Measurements from ENCODE around the gene HSPD1.
"Not testable (repeated sequence)": the region's sequence is repeated elsewhere in the genome, so short reads cannot be mapped to it uniquely, and the experiment has no call there.

HSPD1 gene

DNA sequence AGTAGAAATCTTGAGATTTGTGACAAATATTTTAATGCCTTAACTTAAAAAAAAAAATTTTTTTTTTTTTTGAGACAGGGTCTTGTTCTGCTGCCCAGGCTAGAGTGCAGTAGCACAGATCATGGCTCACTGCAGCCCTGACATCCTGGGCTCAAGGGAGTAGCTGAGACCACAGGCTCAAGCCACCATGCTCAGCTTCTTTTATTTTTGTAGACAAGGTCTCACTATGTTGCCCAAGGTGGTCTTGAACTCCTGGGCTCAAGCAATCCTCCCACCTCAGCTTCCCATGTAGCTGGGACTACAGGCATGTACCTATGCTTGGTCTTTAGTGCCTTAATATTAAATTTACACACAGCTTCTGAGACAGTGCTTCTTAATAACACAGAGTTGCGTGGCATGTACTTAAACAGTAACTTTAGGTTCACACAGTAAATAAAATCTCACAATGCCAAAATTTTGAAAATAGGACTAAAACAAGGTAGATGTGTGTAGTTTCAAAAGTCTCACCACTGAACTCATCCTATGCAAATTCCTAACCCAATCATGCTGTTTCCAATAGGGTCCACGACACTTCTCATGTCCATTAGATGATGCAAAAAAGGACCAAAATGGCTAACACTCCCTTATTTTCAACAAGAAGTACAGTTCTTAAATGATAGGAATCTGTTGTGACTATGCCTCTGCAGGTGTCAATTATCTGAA lies 4.1 kb downstream of the HSPD1 start:
- no peak for DNase-seq

DNA sequence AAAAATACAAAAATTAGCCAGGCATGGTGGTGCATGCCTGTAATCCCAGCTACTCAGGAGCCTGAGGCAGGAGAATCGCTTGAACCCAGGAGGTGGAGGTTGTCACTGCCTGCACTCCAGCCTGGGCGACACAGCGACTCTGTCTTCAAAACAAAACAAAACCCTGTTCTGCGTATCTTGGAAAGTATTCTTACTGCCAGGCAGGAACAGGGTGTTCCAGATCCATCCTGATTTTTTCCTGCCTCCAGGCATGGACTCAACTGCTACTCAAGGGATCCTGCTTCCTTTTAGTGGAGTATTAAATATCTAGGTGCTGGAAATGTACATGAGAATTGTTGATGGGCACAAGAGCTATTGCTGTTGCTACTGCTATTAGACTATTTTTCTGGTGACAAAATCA lies 12.3 kb downstream of the HSPD1 start:
- DNase-seq = no peak

DNA sequence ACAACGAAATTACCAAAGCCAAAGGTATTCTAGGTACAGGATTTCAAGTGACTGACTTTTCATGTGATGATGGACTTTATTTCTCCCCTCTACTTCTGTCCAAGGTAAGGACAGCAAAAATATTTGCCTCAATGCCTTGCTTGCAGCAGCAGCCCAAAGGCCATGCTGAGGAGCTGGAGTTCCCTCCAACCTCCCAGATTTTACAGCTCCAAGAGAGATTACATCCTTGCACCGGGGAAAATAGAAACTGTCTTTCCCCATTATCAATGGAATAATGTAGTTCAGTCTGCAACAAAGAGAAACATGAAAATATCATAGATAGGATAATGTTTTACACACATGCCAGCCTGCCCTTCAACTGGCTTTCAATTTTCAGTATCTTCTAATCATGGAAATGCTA lies 13.5 kb downstream of the HSPD1 start:
- no peak for DNase-seq

DNA sequence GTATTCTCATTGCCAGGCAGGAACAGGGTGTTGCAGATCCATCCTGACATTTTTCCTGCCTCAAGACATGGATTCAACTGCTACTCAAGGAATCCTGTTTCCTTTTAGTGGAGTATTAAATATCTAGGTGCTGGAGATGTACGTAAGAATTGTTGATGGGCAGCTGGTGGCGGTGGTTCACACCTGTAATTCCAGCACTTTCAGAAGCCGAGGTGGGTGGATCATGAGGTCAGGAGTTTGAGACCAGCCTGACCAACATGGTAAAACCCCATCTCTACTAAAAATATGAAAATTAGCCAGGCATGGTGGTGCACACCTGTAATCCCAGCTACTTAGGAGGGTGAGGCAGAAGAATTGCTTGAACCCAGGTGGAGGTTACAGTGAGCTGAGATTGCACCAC lies 15.4 kb downstream of the HSPD1 start:
- DNase-seq = not testable (repeated sequence)

DNA sequence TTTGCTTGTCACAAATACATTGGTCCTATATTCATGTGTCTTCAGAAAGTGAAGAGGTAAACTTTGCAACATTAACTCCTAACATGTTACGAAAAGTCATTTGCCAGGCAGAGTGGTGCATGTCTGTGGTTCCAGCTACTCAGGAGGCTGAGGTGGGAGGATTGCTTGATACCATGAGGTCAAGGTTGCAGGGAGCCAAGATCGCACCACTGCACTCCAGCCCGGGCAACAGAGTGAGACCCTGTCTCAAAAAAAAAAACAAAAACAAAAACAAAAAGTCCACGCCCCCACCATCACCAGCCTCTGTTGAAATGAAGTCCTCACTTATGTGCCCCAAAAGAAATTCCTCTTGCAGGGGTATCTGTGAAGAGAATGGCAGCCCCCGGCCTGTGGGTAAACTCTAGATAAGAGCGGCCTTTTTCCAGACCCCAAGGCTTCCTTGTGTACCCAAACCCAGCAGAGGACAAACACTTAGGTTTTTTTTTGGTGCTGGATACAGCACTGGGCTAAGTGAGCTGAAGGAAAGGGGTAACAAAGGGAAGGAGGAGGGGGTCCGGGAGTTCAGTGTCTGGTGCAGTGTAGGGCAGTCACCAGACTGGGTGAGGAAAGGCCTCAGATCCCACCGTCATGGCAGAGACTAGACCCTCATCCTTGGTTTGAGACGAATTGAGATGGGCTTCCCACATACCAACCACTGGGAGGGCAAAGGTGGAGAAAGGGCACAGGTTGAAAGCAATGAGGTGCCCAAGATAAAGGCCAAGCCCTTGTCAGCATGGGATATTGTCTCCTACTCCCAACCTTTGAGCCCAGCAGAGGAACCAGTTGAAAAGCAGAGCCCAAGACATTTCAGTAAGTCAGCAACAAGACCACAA lies 19.2 kb downstream of the HSPD1 start:
- DNase-seq = no peak

DNA sequence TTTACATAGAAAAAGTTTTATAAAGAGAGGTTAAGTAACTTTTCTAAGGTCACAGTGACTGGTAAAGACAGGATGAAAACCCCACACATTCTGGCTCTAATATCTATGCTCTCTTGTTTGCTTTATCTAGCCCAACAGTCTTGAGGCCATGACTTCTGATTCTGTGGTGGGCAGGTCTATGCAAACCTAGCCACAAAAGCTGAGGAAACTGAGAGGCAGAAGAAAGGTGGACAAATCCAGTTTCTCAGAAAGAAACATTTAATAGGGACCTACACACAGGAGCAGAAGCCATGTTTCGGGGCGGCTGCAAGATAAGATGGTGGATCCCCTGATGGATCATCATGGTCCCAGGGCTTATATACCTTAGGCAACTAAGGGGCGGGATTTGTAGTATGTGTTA lies 21.8 kb downstream of the HSPD1 start:
- no peak for DNase-seq

DNA sequence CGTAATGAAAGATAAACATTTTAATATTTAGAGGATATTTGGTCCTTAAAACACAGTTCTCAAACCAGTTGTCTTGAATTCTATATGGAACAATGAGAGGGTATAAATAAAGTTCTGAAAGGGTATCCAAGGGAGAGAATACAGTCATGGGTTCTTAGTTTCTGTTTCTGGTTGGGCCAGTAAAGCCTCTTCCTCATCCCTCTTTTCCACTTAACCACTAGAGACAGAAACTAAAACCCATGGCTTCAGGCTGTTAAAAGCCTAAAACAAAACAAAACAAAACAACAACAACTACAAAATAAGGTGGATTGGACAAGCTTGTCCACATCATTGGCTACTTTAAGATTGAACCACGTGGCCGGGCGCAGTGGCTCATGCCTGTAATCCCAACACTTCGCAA lies 27.5 kb downstream of the HSPD1 start:
- DNase-seq = no peak

DNA sequence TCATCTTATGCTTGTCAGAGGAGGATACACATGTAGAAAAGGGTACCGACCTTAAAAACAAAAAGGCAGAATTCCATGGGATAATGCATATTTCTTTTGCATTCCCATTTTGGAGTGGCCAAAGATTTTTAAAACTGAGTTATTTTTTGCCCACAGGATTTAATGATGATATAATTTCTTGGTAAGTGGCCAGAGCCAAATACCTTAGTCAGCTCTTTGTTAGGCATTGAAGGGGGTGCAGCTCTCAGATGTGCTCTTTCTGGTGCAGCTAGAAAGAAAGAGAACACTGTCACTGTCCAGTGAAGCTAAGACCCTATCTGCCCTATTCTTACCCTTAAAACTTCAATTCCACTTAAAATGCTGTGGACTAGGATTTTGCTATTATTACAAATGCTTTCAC lies 35.5 kb downstream of the HSPD1 start:
- DNase-seq = no peak

DNA sequence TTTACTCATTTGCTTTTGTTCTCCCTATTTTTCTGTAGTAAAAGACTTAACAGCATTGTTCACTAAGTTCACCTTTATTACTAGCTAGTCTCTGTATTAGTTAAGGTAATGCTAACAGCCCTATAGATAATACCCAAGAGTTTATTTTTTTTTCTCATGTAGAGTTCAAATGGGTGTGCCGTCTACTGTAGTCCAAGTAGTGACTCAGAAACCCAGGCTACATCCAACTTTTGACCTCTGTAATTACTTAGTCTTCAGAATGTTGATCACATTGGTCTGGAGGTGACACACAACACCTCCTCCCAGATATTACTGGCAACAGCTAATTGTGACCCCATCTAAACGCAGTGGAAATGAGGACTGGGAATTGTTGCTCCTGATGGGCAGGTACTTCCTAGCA lies 38.6 kb downstream of the HSPD1 start:
- DNase-seq = no peak

DNA sequence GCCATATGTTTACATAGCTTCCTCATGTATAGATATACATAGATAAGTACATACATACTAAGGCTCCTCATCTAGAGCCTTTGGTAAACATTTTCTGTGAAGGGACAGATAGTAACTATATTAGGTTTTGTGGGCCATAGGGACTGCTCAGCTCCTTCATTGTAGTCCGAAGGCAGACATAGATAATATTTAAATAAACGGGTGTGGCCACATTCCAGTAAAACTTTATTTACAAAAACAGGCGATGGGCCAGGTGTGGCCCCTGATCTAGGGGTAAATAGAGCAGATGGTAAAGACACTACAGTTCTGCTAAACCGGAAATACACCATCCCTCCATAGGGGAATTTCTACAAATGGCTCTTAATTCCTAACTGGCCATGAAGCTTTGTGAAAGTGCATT lies 39.0 kb downstream of the HSPD1 start:
- DNase-seq = no peak

DNA sequence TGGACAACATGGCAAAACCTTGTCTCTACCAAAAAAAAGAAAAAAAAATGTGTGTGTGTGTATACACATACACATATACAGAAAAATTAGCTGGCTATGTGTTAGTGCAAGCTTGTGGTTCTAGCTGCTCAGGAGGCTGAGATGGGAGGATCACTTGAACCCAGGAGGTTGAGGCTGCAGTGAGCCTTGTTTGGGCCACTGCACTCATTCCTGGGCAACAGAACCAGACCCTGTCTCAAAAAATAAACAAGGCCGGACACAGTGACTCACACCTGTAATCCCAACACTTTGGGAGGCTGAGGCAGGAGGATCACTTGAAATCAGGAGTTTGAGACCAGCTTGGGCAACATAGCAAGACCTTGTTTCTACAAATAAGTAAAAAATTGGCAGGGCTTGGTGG lies 44.2 kb downstream of the HSPD1 start:
- no peak for DNase-seq

DNA sequence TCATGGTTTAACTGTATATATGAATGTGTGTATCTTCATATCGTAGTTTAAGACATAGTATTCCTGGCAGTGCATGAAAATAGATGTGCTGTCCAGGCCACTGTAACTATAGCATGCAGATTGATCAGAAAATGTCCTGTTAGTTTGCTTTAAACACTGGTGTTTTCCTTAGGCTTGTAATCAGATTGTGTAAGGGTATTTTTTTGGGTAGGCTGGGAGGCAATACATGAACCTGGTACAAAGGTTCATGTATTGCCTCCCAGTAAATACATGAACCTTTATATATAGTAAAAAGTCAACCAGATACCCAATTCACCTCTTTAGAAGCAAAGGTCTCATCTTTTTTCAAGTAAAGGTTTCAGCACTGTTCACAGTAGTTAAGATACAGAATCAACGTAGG lies 44.7 kb downstream of the HSPD1 start:
- no peak for DNase-seq

DNA sequence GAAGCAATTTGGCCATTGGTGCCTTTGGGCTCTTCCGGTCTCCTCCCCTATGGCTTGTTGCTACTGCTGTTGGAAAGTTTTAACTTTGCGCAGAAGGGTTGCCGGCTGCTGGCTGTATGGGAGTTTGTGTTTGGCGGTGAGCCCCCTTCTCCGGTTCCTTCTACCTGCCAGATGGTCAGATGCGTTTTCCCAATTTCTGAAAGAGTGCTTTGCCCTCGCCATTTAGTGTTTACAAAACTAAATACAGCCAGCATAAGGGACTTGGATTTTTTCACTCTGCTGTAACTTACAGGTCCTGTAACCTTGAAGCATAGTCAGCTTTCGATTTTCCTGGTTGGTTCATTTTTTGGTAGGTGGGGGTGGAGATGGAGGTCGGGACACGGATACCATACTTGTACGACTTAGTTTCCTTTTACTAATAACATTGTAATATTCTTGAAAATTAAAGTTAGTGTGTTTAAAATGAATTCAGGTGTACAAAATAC lies 45.7 kb downstream of the HSPD1 start:
- DNase-seq = peak; percentile 28

DNA sequence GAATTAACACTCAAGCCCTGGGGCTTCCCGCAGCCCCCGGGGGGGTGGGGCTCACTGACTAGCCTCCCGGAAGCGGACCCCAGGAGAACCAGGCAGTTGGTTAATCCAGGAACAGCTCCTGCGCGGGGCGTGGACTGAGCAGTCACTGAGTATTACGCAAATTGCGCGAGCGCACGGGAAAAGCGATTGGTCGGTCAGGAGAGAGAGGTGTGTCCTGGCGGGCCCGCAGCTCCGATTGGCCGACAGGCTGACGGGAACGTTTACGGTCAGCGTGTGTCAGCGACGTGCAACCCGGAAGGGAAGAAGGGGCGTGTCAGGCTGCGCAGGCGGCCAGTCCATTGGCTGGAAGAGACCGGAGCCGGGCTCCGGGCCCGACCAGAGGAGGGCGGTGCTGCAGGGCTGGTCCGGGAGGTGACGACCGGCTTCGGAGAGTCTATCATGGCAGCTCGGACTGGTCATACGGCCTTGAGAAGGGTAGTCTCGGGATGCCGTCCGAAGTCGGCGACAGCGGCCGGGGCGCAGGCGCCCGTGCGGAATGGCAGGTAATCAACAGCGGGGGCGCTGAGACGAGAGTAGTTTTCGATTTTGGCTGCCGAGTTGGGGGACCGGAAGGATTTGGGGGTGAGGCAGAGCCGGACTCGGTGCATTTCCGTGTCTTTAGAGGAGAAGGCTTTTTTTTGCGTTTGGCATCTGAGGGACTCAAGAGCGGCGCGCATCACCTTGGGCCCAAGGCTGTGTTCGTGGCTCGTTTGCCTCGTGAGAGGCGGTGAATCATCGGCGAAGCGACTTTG lies 46.3 kb downstream of the HSPD1 start, which contains the start of gene COQ10B:
COQ10B (plus strand) TSS at position 430 of the 791 bp plus-strand sequence; CDS start at position 439, 9 bp downstream.
- peak; percentile 99 for DNase-seq

DNA sequence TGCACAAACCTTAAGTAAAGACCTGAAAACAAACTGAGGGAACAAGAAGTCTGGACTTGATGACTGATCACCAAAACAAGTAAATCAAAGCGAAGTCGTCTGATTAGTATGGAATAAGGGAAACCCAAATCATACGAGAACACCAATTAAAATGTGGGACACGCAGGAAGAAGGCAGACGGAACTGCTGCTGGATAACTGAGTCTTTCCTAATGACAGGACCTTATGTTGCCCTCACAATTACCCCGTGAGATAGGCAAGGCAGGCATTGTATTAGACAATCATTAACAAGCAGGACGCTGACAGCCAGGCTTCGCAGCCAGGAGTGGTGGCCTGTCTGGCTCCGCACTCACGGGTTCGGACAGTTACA lies 46.9 kb downstream of the HSPD1 start:
- no peak for DNase-seq

DNA sequence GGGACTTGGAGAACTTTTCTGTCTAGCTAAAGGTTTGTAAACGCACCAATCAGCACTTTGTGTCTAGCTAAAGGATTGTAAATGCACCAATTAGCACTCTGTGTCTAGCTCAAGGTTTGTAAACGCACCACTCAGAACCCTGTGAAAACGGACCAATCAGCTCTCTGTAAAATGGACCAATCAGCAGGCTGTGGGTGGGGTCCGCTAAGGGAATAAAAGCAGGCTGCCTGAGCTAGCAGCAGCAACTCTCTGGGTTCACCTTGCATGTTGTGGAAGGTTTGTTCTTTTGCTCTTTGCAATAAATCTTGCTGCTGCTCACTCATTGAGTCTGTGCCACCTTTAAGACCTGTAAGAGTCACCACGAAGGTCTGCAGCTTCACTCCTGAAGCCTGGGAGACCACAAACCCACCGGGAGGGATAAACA lies 48.7 kb downstream of the HSPD1 start:
- not testable (repeated sequence) for DNase-seq

DNA sequence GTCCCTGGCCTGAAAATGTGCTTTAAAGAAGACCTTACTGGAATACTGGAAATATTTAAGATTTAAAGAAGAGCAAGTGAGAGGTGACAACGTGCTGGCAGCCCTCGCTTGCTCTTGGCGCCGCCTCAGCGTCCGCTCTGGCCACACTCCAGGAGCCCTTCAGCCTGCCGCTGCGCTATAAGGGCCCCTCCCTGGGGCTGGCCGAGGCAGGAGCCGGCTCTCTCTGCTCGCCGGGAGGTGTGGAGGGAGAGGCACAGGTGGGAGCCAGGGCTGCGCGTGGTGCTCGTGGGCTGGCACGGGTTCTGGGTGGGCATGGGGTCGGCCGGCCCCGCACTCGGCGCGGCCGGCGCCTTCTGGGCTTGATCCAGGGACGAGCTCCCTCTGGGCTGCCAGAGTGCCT lies 49.2 kb downstream of the HSPD1 start:
- DNase-seq = no peak

DNA sequence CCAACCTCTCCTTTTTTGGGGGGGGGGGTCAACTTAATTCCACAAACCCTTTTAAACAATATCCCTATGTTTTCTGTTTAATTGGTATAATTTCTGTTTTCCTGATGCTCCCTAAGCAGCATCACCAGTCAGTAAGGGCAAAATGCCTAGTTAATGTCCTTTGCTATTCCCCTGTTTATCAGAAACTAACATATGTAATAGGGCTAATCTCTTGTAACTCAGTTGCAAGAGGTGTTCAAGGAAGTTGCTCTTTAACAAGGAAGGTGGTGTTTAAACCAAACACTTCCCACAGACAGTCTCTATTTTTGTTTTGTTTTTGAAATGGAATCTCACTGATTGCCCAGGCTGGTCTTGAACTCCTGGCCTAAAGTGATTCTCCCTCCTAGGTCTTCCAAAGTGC lies 52.8 kb downstream of the HSPD1 start:
- no peak for DNase-seq

DNA sequence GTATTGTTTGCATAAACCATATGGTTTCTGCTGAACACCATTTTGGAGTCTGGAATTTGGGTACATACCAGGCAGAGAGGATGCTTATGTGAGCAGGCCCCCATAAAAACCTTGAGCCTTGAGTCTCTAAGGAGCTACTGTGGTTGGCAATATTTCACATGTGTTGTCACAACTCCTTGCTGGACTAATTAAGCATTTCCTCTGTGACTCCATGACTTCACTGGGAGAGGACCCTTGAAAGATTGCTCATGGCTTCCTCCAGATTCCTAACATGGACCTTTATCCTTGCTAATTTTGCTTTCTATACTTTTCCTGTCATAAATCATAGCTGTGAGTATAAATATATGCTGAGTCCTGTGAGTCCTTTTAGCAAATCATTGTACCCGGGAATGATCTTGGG lies 53.9 kb downstream of the HSPD1 start:
- DNase-seq = no peak

DNA sequence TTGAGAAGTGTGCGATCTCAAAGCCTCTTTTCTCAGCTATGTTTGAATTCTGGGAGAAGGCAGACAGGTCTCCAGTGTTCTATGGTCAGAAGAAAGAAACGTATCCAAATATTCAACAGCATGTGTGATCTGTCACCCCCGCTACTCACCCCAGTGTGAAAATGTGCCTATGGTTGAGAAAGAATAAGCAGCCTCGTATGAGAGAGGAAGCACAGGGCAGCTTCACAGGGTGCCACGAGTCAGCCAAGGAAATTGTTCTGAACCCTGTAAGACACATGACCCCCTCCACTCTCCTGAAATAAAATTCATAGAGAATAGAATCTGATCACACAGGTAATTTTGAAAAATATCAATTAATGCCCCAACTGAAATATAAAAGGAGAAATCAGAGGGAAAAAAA lies 56.8 kb downstream of the HSPD1 start:
- peak; percentile 30 for DNase-seq

DNA sequence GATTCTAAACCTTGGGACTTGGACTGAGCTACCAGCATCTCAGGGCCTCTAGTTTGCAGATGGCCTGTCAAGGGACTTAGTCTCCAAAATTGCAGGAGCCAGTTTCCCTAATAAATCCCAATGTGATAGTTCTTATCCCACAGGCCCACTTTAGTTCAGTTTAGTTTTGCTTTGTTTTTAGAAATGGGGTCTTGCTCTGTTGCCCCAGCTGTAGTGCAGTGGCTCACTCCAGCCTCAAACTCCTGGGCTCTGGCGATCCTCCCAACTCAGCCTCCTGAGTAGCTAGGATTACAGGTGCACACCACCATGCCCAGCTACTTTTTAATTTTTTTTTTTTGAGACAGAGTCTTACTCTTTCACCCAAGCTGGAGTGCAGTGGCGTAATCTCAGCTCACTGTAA lies 62.3 kb downstream of the HSPD1 start:
- no peak for DNase-seq

All from GF-D8 (cell line).